ENCODE results near the gene CD99L2. TPM values are rescaled to one million over a fixed set of nuclear protein-coding genes. Genes with fewer than 3 reads are reported as not detected.

Gene CD99L2
- total RNA-seq, 1 donor: 46.9 TPM

- H3K4me3 ChIP-seq (ENCODE audit: low read depth, low read length): no peak overlapping the region
- TF ChIP-seq CTCF (IDR thresholded peaks at IDR 0.05; ENCODE audit: insufficient read depth, low read length): no peak
- DNase-seq (ENCODE audit: low read depth): no peak
These were observed 49.5 kb downstream of the CD99L2 start for GRCh38 chrX:150848914-150849365.

GRCh38 chrX:150847088-150847487 lies 51.4 kb downstream of the CD99L2 start:
- H3K4me3 ChIP-seq (ENCODE audit: low read depth, low read length): no peak overlapping the region
- no peak for DNase-seq (ENCODE audit: low read depth)
- no peak for TF ChIP-seq CTCF (IDR thresholded peaks at IDR 0.05; ENCODE audit: insufficient read depth, low read length)

- no peak overlapping the region for H3K4me3 ChIP-seq (ENCODE audit: low read depth, low read length)
- no peak for TF ChIP-seq CTCF (IDR thresholded peaks at IDR 0.05; ENCODE audit: insufficient read depth, low read length)
- no peak for DNase-seq (ENCODE audit: low read depth)
These were observed 52.3 kb downstream of the CD99L2 start for GRCh38 chrX:150846130-150846529.

GRCh38 chrX:150845091-150845490 lies 53.4 kb downstream of the CD99L2 start:
- no peak for TF ChIP-seq CTCF (IDR thresholded peaks at IDR 0.05; ENCODE audit: insufficient read depth, low read length)
- no peak overlapping the region for H3K4me3 ChIP-seq (ENCODE audit: low read depth, low read length)
- DNase-seq (ENCODE audit: low read depth): no peak

GRCh38 chrX:150844016-150844415 lies 54.5 kb downstream of the CD99L2 start:
- no peak for TF ChIP-seq CTCF (IDR thresholded peaks at IDR 0.05; ENCODE audit: insufficient read depth, low read length)
- H3K4me3 ChIP-seq (ENCODE audit: low read depth, low read length): no peak overlapping the region
- DNase-seq (ENCODE audit: low read depth): no peak

- TF ChIP-seq CTCF (IDR thresholded peaks at IDR 0.05; ENCODE audit: insufficient read depth, low read length): no peak
- no peak for DNase-seq (ENCODE audit: low read depth)
- H3K4me3 ChIP-seq (ENCODE audit: low read depth, low read length): no peak overlapping the region
These were observed 56.2 kb downstream of the CD99L2 start for GRCh38 chrX:150842198-150842685.

All from fibroblast of the aortic adventitia (primary cell).